GM19397 (cell line): ENCODE measurements around the gene NME8.
"Not testable (repeated sequence)": the region's sequence is repeated elsewhere in the genome, so short reads cannot be mapped to it uniquely, and the experiment has no call there.

Experiments
- ATAC-seq: cut with Tn5 transposase; IDR thresholded peaks from one replicate; pipeline ENCODE4 v1.9.1; 2021; ENCODE audit warnings: mild to moderate bottlenecking, moderate library complexity; ENCODE audit not compliant: unreplicated experiment

NME8 gene, protein sequence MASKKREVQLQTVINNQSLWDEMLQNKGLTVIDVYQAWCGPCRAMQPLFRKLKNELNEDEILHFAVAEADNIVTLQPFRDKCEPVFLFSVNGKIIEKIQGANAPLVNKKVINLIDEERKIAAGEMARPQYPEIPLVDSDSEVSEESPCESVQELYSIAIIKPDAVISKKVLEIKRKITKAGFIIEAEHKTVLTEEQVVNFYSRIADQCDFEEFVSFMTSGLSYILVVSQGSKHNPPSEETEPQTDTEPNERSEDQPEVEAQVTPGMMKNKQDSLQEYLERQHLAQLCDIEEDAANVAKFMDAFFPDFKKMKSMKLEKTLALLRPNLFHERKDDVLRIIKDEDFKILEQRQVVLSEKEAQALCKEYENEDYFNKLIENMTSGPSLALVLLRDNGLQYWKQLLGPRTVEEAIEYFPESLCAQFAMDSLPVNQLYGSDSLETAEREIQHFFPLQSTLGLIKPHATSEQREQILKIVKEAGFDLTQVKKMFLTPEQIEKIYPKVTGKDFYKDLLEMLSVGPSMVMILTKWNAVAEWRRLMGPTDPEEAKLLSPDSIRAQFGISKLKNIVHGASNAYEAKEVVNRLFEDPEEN

DNA sequence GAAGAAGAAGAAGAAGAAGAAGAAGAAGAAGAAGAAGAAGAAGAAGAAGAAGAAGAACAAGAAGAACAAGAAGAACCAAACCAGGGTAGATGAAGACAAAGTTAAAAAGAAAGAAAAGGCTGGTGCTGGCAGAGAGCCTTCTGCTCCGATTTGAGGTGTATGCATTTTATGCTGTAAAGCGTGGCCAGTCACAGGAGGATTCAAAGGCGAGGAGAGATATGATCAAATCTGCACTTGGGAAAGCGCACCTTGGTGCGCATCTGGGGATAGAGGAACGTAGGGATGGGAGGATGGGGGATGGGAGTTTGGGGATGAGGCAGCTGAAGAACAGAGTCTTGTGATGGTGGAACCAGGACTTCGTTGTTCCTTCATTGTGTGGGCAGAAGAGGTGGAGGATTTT is at the start of gene NME8:
Gene NME8 (plus strand): TSS at position 301 of the 400 bp plus-strand sequence. CDS start 1,670 bp downstream, outside the sequence.
- no peak for ATAC-seq

DNA sequence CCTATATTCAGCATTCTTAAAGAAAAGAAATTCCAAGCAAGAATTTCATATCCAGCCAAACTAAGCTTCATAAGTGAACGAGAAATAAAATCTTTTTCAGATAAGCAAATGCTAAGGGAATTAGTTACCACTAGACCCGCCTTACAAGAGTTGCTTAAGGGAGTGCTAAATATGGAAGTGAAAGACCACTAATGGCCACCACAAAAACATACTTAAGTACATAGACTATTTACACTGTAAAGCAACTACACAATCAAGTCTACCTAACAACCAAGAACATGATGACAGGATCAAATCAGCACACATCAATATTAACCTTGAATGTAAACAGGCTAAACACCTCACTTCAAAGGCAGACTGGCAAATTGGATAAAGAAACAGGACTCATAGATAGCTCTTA is 42.2 kb upstream of the NME8 start:
- no peak for ATAC-seq

DNA sequence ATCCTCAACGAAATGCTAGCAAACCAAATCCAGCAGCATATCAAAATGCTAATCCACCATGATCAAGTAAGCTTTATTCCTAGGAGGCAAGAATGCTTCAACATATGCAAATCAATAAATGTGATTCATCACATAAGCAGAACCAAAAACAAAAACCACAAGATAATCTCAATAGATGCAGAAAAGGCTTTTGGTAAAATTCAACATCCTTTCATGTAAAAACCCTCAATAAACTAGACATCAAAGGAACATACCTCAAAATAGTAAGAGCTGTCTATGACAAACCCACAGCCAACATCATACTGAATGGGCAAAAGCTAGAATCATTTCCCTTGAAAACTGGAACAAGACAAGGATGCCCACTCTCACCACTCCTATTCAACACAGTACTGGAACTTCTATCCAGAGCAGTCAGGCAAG is 36.2 kb upstream of the NME8 start:
- ATAC-seq, result not testable (repeated sequence)

- ATAC-seq, result peak; percentile 67
These were observed 32.6 kb upstream of the NME8 start for GRCh38 chr7:37815671-37816371.

GRCh38 chr7:37816922-37817590 is 31.3 kb upstream of the NME8 start:
- ATAC-seq, result no peak

DNA sequence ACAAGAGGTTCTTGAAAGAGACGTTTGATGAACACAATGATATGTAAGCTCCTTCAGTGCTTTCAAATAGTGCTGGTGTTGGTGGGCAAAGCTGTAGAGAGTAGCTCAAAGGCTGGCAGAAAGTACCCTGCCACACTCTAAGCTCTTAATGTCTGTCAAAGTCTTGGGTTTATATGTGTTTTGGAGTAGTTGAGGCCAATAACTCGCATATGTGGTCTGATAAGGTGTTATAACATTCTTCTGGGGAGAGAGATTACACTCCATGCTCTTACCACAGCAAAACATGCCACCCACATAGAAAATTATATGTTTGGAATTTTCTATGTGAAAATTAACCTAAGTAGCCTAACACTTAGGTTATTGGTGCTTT is 30.8 kb upstream of the NME8 start:
- ATAC-seq, result no peak

- ATAC-seq, result no peak
These were observed 30.2 kb upstream of the NME8 start for GRCh38 chr7:37817996-37818720.

DNA sequence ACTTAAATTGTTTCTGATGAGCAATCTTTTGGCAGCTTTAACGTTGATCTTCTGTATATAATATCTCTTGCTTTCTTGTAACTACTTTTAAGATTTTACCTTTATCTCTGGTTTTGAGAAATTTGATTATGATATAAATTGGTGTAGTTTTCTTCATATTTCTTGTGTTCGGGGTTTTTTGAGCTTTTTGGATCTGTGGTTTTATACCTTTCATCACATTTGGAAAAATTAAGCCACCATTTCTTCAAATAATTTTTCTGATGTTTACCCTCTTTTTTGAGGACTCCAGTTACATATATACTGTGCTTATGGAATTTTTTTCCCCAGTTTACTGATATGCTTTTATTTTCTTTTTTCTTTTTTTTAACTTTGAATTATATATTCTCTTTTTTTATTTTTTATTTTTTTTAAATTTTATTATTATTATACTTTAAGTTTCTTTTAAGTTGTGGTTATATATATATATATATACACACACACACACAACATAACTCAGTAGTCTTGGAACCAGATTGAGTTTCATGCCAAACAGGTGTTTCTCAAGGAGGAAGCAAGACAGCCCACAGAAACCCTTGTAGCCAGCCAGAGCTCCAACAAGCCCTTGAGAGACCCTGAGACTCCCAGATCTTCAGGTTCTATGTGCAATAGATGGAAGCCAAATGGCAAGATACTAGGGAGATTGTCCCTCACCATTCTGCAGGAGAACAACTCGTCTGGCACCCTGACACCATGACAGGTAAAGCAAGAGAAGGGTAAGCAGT is 27.5 kb upstream of the NME8 start:
- ATAC-seq, result peak; percentile 69

DNA sequence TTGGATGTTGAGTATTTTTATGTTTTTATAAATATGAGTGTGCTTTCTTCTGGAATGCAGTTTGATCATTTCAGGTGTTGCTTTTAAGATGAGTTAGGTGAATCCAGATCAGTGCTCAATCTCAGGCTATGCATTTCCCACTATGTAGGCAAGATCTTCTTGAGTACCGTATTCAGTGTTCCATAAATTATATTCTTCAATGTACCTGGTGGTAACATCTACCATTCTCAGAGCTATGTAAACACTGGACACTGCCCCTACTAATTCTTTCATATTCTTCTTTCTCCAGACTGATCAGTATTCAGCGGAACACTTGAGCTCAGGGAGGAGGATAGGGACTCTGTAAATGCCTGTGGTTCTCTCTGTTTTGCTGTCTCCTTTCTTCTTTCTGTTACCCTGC is 25.5 kb upstream of the NME8 start:
- ATAC-seq, result no peak

DNA sequence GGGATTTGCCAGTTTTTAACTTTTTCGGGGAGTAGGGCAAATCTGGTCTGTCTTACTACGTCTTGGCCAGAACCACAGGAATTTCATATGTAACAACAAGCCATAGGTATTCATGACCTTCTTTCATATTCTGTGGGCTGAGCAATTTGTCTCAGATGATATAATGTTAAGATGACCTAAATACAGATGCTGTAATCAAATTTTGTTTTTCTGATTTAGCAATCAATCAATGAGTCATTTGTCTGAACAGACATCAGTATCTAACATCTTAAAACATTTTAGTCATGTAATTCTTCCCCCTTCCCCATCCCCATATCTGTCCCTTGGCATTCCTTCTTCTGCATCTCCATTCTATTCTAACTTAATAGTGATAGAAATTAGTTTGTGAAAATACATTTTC is 24.8 kb upstream of the NME8 start:
- ATAC-seq, result no peak

DNA sequence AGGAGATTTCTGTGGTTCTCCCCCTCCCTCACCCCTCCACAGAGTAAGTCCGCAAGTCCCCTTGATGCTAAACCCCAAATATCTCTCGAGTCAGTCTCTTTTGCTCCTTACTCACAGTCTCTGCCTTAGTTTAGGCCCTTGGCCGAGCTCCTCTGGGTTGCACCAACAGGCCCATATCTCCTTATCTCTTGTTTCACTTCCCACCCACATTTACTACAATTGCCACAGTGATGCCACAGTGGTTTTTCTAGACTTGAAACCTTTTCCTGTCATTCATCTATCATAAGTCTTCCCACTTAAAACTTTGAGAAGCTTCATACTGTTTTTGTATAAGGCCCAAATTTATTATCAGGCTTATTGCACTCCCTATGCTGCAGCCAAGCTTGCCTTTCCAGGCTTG is 23.4 kb upstream of the NME8 start:
- no peak for ATAC-seq

GRCh38 chr7:37826825-37827224 is 21.6 kb upstream of the NME8 start:
- ATAC-seq, result no peak

GRCh38 chr7:37831244-37831643 is 17.2 kb upstream of the NME8 start:
- ATAC-seq, result no peak

GRCh38 chr7:37832194-37832593 is 16.2 kb upstream of the NME8 start:
- peak; percentile 88 for ATAC-seq

GRCh38 chr7:37833107-37833817 is 15.1 kb upstream of the NME8 start:
- ATAC-seq, result no peak

DNA sequence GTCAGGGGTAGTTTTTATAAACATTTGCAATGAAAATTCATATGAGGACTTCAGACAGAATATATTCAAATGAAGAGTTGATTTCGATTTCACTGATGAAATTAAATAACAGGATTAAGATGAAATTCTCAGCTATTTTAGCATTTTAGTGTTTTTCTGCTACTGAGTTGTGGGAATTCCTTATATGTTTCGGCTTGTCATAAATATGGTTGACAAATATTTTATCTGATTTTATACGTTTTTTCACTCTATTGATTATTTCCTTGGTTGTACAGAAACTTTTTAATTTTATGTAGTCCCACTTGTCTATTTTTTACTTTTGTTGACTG is 14.6 kb upstream of the NME8 start:
- ATAC-seq, result no peak

GRCh38 chr7:37853468-37853867 is 5.1 kb downstream of the NME8 start:
- no peak for ATAC-seq

- ATAC-seq, result no peak
These were observed 33.7 kb downstream of the NME8 start for GRCh38 chr7:37882086-37882485.

DNA sequence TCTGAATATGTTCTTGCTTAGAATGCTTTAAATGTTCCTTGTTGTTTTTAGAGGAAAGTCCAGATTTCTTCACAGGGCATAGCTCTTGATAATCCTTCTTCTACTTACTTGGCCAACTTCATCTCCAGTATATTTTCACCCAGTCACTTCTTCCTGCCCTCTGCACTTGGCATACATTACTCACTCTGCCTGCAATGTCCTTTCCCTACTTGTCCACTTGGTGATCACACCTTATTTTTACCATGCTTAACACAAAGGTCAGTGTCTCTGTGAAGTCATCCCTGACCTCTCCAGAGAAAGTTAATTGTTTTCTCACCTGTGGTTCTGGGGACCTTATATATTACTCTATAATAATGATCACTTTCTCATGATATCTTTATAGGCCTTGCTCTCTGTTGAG is 45.0 kb downstream of the NME8 start:
- no peak for ATAC-seq

DNA sequence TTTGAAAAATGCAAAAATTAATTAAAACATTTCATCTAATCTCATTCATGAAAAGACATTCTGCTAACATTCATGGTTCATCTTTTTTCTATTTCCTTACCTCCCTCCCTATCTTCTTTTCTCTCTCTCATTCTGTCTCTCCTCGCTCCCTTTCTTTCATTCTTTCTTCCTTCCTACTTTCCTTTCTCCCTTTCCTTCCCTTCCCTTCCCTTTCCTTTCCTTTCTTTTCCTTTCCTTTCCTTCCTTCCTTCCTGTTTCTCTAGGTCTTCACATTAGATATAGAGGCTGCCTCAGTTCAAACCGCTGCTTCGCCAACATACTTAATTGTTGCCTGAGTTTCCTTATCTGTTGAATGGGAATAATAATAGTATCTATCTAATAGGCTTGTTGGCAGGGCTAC is 46.3 kb downstream of the NME8 start:
- no peak for ATAC-seq
